NCI-H2107 (cell line): ENCODE data around the gene KRT33B.
"Not testable (repeated sequence)": the region's sequence is repeated elsewhere in the genome, so short reads cannot be mapped to it uniquely, and the experiment has no call there.

ENCODE experiments used
- DNase-seq: peaks from one replicate; lab custom pipeline; 2025; lab: John Stamatoyannopoulos, UW

The KRT33B gene

GRCh38 chr17:41369713-41370112 is at the start of gene KRT33B:
Gene KRT33B, minus strand, starts transcription at chr17:41369813. Its CDS starts 63 bp downstream, at chr17:41369750.
- no peak for DNase-seq

- DNase-seq: no peak
These were observed 48.7 kb upstream of the KRT33B start for GRCh38 chr17:41418116-41418860.

DNA sequence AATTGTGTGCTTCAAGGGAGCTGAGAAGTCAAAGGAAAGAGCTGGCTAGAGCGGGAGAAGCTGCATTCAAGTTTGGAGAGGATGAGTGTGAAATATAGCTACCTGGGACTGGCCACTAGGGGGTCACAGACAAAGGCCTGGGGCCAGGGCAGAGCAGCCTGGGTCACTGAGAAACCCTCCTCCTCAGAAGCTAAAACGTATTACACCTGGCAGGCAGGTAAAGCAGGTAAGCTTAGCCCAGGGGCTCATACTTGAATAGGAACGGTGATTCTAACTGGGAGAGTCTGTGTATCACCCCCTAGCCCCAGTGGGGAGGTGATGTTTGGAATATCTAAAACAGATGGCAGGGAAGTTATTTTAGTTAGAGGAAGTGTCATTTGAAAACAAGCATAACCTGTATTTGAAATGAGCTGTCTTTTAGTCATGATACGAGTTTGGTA is 48.0 kb upstream of the KRT33B start:
- DNase-seq: no peak

DNA sequence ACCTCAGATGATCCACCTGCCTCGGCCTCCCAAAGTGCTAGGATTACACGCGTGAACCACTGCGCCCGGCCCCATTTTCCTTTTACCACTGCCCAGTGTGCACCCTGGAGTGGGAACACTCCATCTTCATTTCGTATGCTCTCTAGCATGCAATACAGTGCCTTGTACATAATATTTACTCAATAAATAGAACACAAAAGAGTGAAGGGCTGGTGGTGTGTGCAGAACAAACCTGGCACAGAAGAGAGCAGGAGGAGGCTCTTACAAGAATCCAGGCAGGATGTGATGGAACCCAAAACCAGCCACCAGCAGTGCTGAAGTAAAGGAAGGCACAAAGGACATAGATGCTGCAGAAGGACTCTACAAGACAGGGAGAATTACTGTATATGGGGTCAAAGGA is 47.5 kb upstream of the KRT33B start:
- DNase-seq: no peak

DNA sequence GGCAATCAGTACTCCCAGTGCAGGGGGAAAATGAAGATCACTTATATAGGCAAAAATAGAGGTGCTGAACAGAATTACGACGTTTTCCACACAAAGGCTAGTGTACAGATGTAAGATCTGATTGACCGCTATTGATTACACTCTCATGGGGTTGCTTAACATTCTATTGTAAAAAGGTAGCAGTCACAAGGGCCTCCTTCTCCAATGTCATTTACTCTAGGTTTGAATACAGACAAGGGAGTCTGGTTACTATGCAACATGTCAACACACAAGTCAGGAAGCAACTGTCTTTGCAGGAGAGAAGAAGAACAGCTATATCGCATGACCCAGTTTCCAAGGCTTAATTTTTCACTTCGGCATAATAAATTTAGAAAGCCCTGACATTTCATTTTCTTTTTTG is 46.9 kb upstream of the KRT33B start:
- DNase-seq: no peak

GRCh38 chr17:41415833-41416335 is 46.3 kb upstream of the KRT33B start:
- no peak for DNase-seq

GRCh38 chr17:41415411-41415810 is 45.8 kb upstream of the KRT33B start:
- DNase-seq: no peak

GRCh38 chr17:41413982-41414381 is 44.4 kb upstream of the KRT33B start:
- DNase-seq: no peak

- no peak for DNase-seq
These were observed 43.8 kb upstream of the KRT33B start for GRCh38 chr17:41413353-41413957.

- DNase-seq: no peak
These were observed 41.6 kb upstream of the KRT33B start for GRCh38 chr17:41411072-41411840.

- no peak for DNase-seq
These were observed 37.6 kb upstream of the KRT33B start for GRCh38 chr17:41407226-41407625.

DNA sequence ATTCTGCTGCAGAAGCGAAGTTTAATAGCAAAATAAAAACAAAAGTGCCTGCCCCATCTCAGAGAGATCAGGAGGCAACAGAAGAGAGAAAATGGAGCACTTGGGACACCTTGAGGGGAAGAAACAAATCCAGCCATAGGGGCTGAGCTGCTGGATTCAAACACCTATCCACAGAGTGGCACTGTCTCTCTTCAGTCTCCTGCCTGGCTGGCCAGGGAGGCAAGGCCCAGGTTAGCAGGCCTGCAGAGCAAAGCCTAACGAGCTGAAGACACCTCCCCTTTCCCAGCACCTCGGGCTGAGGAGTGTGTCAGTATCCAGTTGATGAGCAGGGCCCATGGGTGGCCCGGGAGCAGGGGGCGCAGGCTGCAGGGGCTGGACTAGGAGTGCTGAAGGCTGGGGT is 36.6 kb upstream of the KRT33B start:
- DNase-seq: no peak

- DNase-seq: no peak
These were observed 34.5 kb upstream of the KRT33B start for GRCh38 chr17:41404024-41404671.

DNA sequence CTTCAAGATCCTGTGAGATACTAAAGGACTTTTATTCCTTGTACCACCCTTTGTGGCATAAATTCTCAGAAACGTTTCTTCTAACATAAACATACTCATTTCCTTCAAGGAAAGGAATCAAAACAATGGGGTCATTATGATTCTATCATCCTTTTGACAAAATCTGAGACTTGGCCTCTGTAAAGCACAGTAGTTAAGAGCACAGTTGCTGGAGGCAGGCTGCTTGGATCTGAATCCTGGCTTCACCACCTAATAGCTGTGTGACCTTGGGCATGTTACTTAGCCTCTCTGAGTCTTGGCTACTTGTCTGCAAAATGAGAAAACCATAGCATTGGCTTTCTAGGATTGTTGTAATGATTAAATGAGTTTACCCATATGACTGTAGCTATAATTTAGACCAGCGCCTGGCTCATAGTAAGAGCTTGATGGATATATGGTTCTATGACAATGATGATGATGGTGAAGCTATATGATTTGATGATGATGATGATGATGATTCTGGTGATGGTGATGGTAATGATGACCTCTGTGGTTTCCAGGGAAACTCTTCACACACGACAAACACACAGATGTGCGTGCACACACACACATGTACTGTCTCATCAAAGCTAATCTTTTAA is 33.9 kb upstream of the KRT33B start:
- no peak for DNase-seq

GRCh38 chr17:41402161-41402560 is 32.5 kb upstream of the KRT33B start:
- DNase-seq: no peak

DNA sequence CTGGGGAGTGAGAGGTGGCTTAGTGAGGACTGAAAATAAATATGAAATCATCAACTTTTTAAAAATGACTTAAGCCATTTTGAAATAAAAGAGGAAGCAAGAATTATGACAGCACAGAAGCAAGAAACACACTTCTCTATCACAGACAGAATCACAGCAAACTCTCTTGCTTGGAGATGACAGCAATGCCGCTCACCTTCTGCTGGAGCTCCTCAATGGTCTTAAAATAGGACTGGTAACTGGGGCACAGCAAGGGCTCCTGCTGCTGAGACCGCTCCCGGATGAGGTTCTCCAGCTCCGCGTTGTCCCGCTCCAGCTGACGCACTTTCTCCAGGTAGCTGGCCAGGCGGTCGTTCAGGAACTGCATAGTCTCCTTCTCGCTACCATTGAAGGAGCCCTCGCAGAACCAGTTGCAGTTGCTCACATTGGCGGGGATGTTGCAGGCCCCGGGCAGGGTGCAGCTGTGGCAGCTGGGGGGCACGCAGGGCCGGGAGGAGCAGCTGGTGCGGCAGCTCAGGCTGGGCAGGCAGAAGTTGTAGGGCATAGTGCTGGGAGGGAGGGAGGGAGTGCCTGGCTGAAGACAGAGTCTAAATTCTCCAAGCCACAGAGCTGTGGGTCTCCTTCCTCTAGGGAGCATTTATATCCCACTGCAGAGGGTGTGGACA is 27.5 kb upstream of the KRT33B start, which contains the start of gene KRT31:
Gene KRT31, minus strand, starts transcription at position 613 of the 665 bp plus-strand sequence. Its CDS starts 69 bp downstream, at position 544.
- no peak for DNase-seq

DNA sequence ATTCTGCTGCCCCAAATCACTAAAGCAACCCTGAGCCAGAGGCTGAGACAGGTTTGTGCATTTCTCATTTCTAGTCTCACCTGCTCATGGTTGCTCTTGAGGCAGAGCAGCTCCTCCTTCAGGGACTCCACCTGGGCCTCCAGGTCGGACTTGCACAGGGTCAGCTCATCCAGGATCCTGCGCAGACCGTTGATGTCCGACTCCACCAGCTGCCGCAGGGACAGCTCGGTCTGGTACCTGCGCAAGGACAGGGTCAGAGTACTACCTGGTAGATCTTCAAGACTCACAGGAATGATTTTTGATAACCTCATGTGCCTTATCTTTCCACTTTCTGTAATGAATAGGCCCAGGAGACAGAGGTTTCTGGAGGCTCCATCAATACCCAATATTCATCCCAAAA is 26.7 kb upstream of the KRT33B start:
- no peak for DNase-seq

DNA sequence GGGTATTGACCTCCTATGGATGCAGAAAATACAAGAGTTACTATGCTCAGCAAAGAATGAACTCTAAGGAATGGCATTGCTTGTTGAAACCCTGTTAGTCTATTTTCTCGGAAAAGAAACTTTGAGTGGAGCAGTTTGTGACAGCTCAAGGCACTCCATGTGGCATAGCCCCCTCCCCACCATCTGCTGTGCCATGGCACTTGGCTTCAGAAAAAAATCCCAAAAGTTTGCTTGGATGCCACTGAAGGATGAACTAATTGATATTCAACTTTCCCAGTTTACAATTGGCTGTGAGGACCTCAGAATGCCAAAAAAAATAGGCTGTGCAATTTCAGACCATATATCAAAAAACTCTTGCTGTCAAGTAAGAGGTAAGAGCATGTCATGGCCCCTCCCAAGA is 26.0 kb upstream of the KRT33B start:
- DNase-seq: no peak

GRCh38 chr17:41395044-41395443 is 25.4 kb upstream of the KRT33B start:
- DNase-seq: not testable (repeated sequence)

DNA sequence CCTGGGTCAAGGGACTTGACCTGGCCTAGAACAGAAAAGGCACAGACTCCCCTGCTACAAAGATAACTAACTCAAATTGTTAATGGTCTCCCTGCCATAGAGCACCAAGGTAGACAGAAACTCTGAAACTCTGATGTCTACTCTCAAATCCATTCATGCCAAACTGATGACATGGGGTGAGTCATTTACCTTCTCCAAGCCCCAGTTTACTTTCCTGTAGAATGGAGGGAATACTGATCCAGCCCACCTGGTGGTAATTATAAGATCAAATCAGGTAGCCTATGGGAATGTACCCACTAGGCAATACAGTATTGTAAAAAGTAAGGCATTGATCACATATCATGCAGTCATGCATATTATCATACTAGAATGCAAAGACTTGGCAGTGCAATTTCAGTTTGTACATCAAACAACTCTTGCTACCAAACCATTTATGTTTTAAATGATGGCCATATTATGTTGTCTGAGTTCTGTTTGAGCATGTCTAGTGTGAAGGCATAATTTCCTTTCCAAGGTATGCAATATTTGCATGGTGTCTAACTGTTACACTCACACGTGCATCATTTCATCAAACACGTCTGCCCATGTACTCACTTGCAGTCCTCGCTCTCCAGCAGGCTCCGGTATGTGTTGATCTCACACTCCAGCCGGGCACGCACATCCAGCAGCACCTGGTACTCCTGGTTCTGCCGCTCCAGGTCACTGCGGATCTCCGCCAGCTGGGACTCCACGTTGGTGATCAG is 24.8 kb upstream of the KRT33B start:
- no peak for DNase-seq
